ENCODE results near the gene GYS1. TPM values are rescaled to one million over a fixed set of nuclear protein-coding genes. Genes with fewer than 3 reads are reported as not detected.

Gene GYS1
- polyA plus RNA-seq, 2 donors = 27.0 to 30.9 TPM

DNA sequence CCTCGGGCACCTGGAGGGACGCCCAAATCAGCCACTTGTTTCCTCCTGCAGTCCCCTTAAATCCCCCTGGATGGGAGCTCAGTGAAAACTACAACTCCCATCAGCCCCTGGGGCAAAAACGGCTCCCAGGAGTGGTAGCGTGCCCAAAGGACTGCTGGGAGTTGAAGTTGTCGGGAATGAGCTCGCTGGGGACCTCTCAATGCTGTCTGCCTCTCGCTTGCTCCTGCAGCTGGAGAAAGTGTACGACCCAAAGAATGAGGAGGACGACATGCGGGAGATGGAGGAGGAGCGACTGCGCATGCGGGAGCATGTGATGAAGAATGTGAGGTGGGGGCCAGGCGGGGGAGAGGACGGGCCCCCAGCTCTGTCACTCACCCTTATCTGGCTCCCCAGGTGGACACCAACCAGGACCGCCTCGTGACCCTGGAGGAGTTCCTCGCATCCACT lies 74.3 kb downstream of the GYS1 start:
- H3K27ac ChIP-seq (ENCODE audit: low read depth in 2 of 2, low read length in 1 of 2) = no peak overlapping the region
- WGBS, 2 donors = 88% methylated on average over 18 of the region's 18 CpGs
- H3K4me3 ChIP-seq (ENCODE audit: low read depth in 1 of 2, low read length in 2 of 2) = no peak overlapping the region
- no peaks in the 10 kb centered on the region for H3K9me3 ChIP-seq (ENCODE audit: control insufficient read depth in 2 of 2, insufficient read depth in 1 of 2, low read depth in 1 of 2, low read length in 1 of 2)
- peaks cover 24 to 41% of the 10 kb centered on the region in 2 donors for H3K36me3 ChIP-seq (ENCODE audit: control insufficient read depth in 2 of 2, insufficient read depth in 2 of 2, low read length in 1 of 2)
- peaks cover 0 to 2% of the 10 kb centered on the region in 2 donors for H3K4me1 ChIP-seq (ENCODE audit: control insufficient read depth in 2 of 2, insufficient read depth in 2 of 2, low read length in 1 of 2)
- H3K27me3 ChIP-seq (ENCODE audit: control insufficient read depth in 1 of 2, insufficient read depth in 2 of 2, low read length in 2 of 2) = no peaks in the 10 kb centered on the region

Other genes with a start within 250 kb of the GYS1 start
- gene IZUMO1, start 246.4 kb downstream of the GYS1 start, polyA plus RNA-seq = under 1 TPM; 0.16 to 0.39 TPM
- 1 to 10 TPM; 1.1 to 2.4 TPM for gene FUT1, start 240.7 kb downstream of the GYS1 start, polyA plus RNA-seq
- gene FGF21, start 237.8 kb downstream of the GYS1 start, polyA plus RNA-seq = not detected
- 10 to 100 TPM; 21.9 to 31.4 TPM for gene BCAT2, start 182.3 kb downstream of the GYS1 start, polyA plus RNA-seq
- gene HSD17B14, start 156.8 kb downstream of the GYS1 start, polyA plus RNA-seq = 1 to 10 TPM; 2.2 to 3.4 TPM
- gene PLEKHA4, start 124.7 kb downstream of the GYS1 start, polyA plus RNA-seq = 1 to 10 TPM; 8.6 to 9.2 TPM
- 100 to 1,000 TPM in 1 of 2 donors, 10 to 100 TPM in 1; 38.0 to 145 TPM for gene PPP1R15A, start 120.9 kb downstream of the GYS1 start, polyA plus RNA-seq
- gene TULP2, start 94.6 kb downstream of the GYS1 start, polyA plus RNA-seq = under 1 TPM in 1 of 2 donors, not detected in 1; 0.08 TPM
- 100 to 1,000 TPM in 1 of 2 donors, 10 to 100 TPM in 1; 88.2 to 116 TPM for gene NUCB1, start 93.0 kb downstream of the GYS1 start, polyA plus RNA-seq
- 1 to 10 TPM in 1 of 2 donors, under 1 TPM in 1; 0.57 to 1.3 TPM for gene DHDH, start 59.6 kb downstream of the GYS1 start, polyA plus RNA-seq
- 10 to 100 TPM; 41.7 to 56.9 TPM for gene BAX, start 38.4 kb downstream of the GYS1 start, polyA plus RNA-seq
- 100 to 1,000 TPM; 645 to 931 TPM for gene FTL, start 28.0 kb downstream of the GYS1 start, polyA plus RNA-seq
- 10 to 100 TPM; 56.1 to 87.4 TPM for gene RUVBL2, start 578 bp upstream of the GYS1 start, polyA plus RNA-seq
- gene LHB, start 23.8 kb upstream of the GYS1 start, polyA plus RNA-seq = under 1 TPM; 0.29 to 0.45 TPM
- not detected for gene CGB3, start 31.0 kb upstream of the GYS1 start, polyA plus RNA-seq
- gene CGB2, start 38.6 kb upstream of the GYS1 start, polyA plus RNA-seq = not detected
- not detected for gene CGB1, start 43.6 kb upstream of the GYS1 start, polyA plus RNA-seq
- under 1 TPM in 1 of 2 donors, not detected in 1; 0.39 TPM for gene CGB5, start 50.5 kb upstream of the GYS1 start, polyA plus RNA-seq
- not detected for gene CGB8, start 55.8 kb upstream of the GYS1 start, polyA plus RNA-seq
- gene CGB7, start 64.4 kb upstream of the GYS1 start, polyA plus RNA-seq = 1 to 10 TPM; 1.4 to 3.5 TPM
- 10 to 100 TPM in 1 of 2 donors, 1 to 10 TPM in 1; 7.7 to 20.0 TPM for gene NTF4, start 71.5 kb upstream of the GYS1 start, polyA plus RNA-seq
- gene KCNA7, start 79.4 kb upstream of the GYS1 start, polyA plus RNA-seq = under 1 TPM; 0.01 to 0.02 TPM
- 100 to 1,000 TPM; 160 to 252 TPM for gene SNRNP70, start 92.1 kb upstream of the GYS1 start, polyA plus RNA-seq
- gene LIN7B, start 121.1 kb upstream of the GYS1 start, polyA plus RNA-seq = 10 to 100 TPM; 13.7 to 18.5 TPM
- 1 to 10 TPM; 2.3 to 5.4 TPM for gene C19orf73, start 125.8 kb upstream of the GYS1 start, polyA plus RNA-seq
- 10 to 100 TPM; 15.2 to 28.6 TPM for gene PPFIA3, start 126.2 kb upstream of the GYS1 start, polyA plus RNA-seq
- under 1 TPM; 0.39 to 0.65 TPM for gene HRC, start 162.1 kb upstream of the GYS1 start, polyA plus RNA-seq
- 10 to 100 TPM; 11.4 to 43.7 TPM for gene TRPM4, start 164.5 kb upstream of the GYS1 start, polyA plus RNA-seq

All from esophagus (tissue), 2 donors.